ENCODE data around the gene DDX46. TPM values are rescaled to one million over a fixed set of nuclear protein-coding genes. Genes with fewer than 3 reads are reported as not detected.
"Not testable (repeated sequence)": the region's sequence is repeated elsewhere in the genome, so short reads cannot be mapped to it uniquely, and the experiment has no call there.

The DDX46 gene
- 37.8 and 41.8 TPM in 2 replicates for total RNA-seq (2014; rRNA removed; shearing (Covaris generic))

DNA sequence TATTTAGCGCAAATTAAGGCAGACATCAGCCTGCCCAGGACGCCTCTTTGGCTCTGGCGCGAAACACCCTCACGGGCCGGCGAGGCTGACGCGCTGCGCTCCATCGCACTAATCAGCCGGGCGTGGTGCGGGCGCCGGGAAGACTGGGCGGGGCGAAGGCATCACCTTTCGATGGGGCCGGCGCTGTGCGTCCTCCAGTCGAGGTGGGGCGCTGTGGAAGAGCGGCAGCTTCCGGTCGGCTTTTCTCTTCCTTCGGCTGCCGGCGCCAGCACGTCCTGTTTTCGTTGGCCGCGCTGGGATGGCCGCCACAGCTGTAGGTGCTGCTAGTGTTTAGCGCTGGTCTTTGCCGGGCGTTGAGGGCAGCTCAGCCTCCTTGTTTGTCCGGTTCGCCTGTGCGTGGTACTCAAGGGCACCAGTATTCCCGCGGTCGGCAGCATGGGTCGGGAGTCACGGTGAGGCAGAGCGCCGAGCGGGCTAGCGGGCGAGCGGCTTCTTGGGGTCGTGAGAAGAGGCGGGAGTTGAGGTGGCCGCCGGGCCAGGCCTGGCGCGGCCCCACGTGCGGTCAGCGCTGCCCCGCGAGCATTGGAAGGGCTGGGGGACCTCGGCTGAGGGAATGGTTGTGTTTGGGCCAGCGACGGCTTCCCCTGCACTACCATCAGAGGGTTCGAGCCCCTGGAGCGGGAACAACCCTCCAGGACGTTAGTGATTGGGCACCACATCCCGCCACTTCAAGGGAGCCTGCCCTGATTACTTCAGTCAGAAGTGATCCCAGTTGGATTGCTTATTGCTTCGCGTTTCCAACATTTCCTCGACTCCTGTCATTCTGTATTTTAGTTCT is at the start of gene DDX46:
TSS of gene DDX46 (plus strand) at position 276 of the 838 bp plus-strand sequence. CDS start at position 436, 160 bp downstream.
- DNase-seq (ENCODE audit: low spot score): peak; percentile 94

- DNase-seq (ENCODE audit: low spot score): peak; percentile 60
Observed at GRCh38 chr5:134714120-134714519, 44.5 kb upstream of the DDX46 start.

DNA sequence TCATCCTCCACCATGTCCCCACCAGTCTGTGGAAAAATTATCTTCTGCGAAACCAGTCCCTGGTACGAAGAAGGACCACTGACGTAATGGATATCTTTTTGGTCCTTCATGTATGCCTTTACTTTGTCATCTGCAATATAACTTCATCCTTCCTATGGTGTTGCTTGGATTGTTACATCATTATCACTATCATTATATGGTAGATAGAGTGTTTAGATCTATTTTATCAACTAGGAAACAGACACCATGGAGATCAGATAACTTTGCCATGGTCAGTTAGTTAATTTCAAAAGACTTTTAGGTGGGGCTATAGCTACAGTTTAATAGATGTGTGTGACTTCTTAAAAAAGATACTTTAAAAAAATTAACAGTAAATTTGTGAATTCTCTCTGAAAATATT is 44.0 kb upstream of the DDX46 start:
- DNase-seq (ENCODE audit: low spot score): no peak

- DNase-seq (ENCODE audit: low spot score): not testable (repeated sequence)
Observed at GRCh38 chr5:134715466-134715865, 43.1 kb upstream of the DDX46 start.

DNA sequence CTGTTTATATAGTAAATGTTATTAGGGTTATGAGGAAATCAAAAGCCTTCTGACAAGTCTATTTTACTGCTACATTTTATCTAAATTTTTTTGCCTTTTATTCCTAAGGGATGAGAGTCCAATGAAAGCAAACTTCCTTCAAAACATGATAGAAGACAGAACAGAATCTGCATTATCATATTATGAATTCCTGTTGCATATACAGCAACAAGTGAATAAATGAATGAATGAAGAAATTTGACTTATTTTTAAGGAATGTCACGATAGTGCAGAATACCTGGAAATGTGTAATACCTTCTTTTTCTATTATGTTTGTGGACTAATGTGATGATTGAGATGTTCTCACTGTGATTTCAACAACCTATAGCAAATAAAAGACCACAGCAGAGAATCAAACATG is 33.7 kb upstream of the DDX46 start:
- no peak for DNase-seq (ENCODE audit: low spot score)

DNA sequence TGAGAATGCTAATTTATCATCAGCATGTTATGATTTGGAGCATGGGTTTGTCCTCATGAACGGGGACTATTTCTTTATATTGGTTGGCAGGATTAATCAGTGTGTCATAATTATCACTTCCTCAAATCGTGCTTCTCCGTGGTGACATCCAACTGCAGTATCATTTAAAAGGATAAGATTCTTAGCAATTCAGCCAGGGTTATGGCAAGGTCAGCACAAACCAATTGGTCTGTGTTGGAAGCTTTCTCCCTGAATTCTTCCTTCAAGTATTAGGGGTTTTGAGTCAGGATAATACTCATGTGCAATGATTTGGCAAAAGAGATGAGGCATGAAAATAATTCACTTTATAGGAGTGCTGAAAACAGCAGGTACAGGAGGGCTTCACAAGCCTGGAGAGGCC is 25.8 kb upstream of the DDX46 start:
- no peak for DNase-seq (ENCODE audit: low spot score)

DNA sequence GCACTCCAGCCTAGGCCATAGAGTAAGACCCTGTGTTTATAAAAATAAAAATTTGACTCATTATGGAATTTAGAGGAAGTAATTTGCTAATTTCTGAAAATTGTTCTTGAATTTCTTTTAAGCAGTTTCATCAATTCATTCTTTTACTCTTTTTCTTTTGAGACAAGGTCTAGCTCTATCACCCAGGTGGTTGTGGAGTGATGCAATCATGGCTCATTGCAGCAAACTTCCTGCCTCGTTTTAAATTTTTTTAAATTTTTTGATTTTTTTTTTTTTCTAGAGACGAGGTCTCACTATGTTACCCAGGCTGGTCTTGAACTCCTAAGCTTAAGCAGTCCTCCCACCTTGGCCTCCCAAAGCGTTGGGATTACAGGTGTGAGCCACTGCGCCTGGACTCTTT is 23.3 kb upstream of the DDX46 start:
- DNase-seq (ENCODE audit: low spot score): no peak

DNA sequence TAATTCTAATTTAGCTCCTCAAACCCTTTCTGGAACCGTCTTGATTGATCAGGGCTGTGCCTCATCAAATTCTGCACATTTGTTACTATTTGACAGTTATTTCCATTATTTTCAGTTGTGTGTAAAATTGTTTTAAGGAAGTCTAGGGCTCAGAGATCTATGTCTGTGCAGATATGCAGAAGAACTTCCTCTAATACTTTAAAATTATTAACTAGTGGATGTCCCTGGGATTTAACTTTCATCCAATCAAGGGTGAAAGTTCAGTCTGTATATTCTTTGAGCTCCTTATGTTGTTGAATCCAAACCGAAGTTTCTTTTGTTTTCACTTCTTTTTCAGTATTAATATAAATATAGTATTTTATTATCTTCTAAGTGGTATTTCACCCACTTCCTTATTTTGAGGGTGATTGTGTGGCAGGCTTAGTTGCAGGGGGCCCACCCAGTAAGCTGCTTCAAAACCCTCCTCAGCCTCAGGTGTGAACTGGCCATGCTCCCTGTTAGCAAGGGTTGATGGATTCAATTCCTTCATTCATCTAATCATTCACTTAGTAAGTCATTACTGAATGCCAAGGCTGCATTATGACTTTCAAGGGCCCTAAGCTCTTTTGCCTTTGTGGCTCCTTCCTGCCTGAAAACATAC is 22.3 kb upstream of the DDX46 start:
- DNase-seq (ENCODE audit: low spot score): no peak

DNA sequence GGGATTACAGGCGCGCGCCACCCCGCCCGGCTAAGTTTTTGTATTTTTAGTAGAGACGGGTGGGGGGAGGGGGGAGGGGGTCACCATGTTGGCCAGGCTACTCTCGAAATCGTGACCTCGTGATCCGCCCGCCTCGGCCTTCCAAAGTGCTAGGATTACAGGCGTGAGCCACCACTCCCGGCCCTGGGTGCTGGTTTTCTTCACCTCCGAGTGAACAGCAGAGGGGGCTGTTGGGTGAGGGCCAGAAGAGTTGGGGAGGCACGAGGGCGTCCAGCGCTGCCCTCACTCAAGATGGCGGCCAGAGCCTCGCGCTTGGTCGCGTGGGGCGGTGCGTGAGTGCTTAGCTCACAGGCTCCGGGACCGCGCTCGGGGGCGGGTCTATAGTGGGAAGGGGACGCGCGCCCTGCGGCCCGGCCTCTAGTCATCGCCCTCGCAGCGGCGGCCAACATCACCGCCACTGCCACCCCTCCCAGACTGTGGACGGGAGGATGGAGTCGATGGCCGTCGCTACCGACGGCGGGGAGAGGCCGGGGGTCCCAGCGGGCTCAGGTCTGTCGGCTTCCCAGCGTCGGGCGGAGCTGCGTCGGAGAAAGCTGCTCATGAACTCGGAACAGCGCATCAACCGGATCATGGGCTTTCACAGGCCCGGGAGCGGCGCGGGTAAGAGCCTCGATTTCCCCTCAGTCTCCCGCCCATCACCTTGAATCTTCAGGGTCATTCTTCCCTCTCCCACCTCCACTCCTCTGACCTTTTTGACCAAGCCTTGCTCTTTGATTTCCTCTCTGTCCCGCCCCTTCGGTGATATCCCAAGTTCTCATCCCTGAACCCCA is 20.2 kb upstream of the DDX46 start, which contains the start of gene CAMLG:
TSS of gene CAMLG (plus strand) at position 416 of the 830 bp plus-strand sequence. CDS start at position 489, 73 bp downstream.
- DNase-seq (ENCODE audit: low spot score): peak; percentile 94

DNA sequence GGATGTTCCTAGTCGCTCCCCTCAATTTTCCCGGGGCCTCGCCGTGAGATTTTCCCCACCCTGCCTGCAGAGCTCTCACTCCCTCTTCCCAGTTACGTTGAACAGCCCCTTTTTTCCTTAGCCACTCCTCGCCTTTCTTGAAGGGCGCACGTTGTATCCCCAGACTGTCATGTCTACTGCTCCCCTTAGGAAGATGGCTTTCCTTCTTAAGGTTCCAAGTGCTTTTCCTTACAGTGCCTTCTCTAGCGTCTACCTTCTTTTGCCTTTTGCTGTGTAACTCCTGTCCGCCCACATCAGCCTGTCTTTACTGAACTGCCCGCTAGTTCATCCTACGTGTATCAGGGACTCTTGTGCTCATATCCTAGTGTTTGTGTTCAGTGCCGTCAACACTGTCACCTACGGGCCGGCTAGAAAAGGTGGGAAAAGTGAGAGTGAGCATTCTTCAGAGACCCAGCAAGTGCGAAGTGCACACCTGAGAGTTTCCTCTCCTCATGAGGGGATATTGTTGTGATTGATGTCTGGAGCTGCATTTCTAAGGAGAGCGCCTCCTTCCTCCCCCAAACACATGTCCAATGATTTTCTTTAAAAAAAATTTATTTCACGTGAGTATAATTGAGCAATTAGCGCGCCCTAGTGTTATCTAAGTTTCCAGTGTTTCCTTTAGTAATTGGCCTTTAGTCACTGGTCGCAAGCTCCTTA is 19.5 kb upstream of the DDX46 start:
- DNase-seq (ENCODE audit: low spot score): peak; percentile 42

GRCh38 chr5:134741052-134741451 is 17.5 kb upstream of the DDX46 start:
- DNase-seq (ENCODE audit: low spot score): no peak

GRCh38 chr5:134742134-134742533 is 16.4 kb upstream of the DDX46 start:
- DNase-seq (ENCODE audit: low spot score): no peak

GRCh38 chr5:134749415-134749814 is 9.2 kb upstream of the DDX46 start:
- DNase-seq (ENCODE audit: low spot score): no peak

GRCh38 chr5:134758176-134758503 is 439 bp upstream of the DDX46 start:
- DNase-seq (ENCODE audit: low spot score): no peak

DNA sequence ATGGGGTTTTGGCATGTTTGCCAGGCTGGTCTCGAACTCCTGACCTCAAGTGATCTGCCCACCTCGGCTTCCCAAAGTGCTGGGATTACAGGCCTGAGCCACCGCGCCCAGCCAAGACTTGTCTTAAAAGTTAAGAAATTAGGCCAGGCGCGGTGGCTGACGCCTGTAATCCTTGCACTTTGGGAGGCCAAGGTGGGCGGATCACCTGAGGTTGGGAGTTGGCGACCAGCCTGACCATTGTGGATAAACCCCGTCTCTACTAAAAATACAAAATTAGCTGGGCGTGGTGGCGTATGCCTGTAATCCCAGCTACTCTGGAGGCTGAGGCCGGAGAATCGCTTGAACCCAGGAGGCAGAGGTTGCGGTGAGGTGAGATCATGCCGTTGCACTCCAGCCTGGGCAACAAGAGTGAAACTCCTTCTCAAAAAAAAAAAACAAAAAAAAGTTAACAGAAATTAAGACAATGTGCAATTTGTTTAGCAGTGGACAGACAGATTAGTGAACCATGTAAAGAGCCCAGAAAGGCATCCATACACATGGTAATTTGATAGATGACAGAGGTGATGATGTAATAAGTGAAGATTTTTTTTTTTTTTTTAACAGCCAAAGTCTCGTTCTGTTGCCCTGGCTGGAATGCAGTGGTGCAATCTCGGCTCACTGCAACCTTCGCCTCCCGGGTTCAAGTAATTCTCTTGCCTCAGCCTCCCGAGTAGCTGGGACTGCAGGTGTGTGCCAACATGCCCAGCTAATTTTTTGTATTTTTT is 9.1 kb downstream of the DDX46 start:
- DNase-seq (ENCODE audit: low spot score): not testable (repeated sequence)

- no peak for DNase-seq (ENCODE audit: low spot score)
Observed at GRCh38 chr5:134769206-134769605, 10.6 kb downstream of the DDX46 start.

GRCh38 chr5:134772461-134773125 is 14.0 kb downstream of the DDX46 start:
- DNase-seq (ENCODE audit: low spot score): no peak

DNA sequence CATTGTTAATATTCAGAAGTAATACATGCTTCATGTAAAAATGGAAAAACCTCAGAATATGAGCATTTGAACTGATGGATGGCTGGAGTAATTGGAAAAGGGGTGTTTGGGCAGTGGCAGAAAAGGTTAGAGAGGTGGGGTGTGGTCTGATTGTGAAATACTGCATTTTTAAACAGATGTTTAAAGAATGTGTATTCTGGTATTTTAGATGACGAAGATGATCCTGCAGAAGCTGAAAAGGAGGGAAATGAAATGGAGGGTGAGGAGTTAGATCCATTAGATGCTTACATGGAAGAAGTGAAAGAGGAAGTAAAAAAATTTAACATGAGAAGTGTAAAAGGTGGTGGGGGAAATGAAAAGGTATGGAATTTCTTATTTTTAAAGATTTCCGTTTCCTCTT is 18.8 kb downstream of the DDX46 start:
- no peak for DNase-seq (ENCODE audit: low spot score)

GRCh38 chr5:134784241-134784920 is 25.8 kb downstream of the DDX46 start:
- no peak for DNase-seq (ENCODE audit: low spot score)

Data from A172 (cell line).